Astrocyte (in vitro differentiated cells and primary cell): ENCODE data around the gene PLA2R1. TPM values are rescaled to one million over a fixed set of nuclear protein-coding genes. Genes with fewer than 3 reads are reported as not detected.

Experiments used
- DNase-seq: peaks from one replicate; pipeline ENCODE4 v3.0.0-alpha.2; 2010; ENCODE audit warnings: low read depth
- FAIRE-seq: peaks from 2 replicates; lab custom pipeline; 2011; peaks lifted over from hg19 to GRCh38; lab: Jason Lieb, UNC
- H2AFZ ChIP-seq: 2 replicates; pipeline ENCODE4 v1.6.0; 2012; ENCODE audit warnings: low read depth, low read length, inconsistent platforms
- H3K27ac ChIP-seq: 2 replicates; pipeline ENCODE4 v1.5.1; 2011; ENCODE audit warnings: low read depth, low read length, inconsistent platforms
- H3K27me3 ChIP-seq: 2 replicates; pipeline ENCODE4 v1.6.0; 2011; ENCODE audit warnings: low read length, inconsistent platforms; ENCODE audit not compliant: insufficient read depth
- H3K36me3 ChIP-seq: 2 replicates; pipeline ENCODE4 v1.5.1; 2011; ENCODE audit warnings: low read length, inconsistent platforms; ENCODE audit not compliant: insufficient read depth
- H3K4me1 ChIP-seq: 2 replicates; pipeline ENCODE4 v1.5.1; 2011; ENCODE audit warnings: low read length, inconsistent platforms; ENCODE audit not compliant: insufficient read depth
- H3K4me2 ChIP-seq: 2 replicates; pipeline ENCODE4 v1.6.0; 2012; ENCODE audit warnings: low read length, inconsistent platforms
- H3K4me3 ChIP-seq: 2 replicates; pipeline ENCODE4 v1.5.1; 2011; ENCODE audit warnings: low read depth, mild to moderate bottlenecking, low read length, inconsistent platforms; ENCODE audit not compliant: insufficient read depth
- H3K79me2 ChIP-seq: 2 replicates; pipeline ENCODE4 v1.6.0; 2012; ENCODE audit warnings: mild to moderate bottlenecking, low read length, inconsistent platforms; ENCODE audit not compliant: insufficient read depth
- H3K9ac ChIP-seq: 2 replicates; pipeline ENCODE4 v1.6.0; 2012; ENCODE audit warnings: mild to moderate bottlenecking, low read length, inconsistent platforms
- H3K9me3 ChIP-seq: 2 replicates; pipeline ENCODE4 v1.5.1; 2012; ENCODE audit warnings: low read depth, mild to moderate bottlenecking, low read length, inconsistent platforms; ENCODE audit not compliant: insufficient read depth
- H4K20me1 ChIP-seq: 2 replicates; pipeline ENCODE4 v1.6.0; 2012; ENCODE audit warnings: low read length, inconsistent platforms; ENCODE audit not compliant: insufficient read depth
- H3K27ac Mint-ChIP-seq: one replicate; pipeline ENCODE4 v1.8.0; 2021; ENCODE audit warnings: mild to moderate bottlenecking, mixed read lengths; ENCODE audit not compliant: unreplicated experiment
- H3K27me3 Mint-ChIP-seq: one replicate; pipeline ENCODE4 v1.8.0; 2021; ENCODE audit warnings: low read depth, mixed read lengths; ENCODE audit not compliant: unreplicated experiment
- H3K36me3 Mint-ChIP-seq: one replicate; pipeline ENCODE4 v1.8.0; 2021; ENCODE audit warnings: low read depth, mixed read lengths; ENCODE audit not compliant: unreplicated experiment
- H3K4me1 Mint-ChIP-seq: one replicate; pipeline ENCODE4 v1.8.0; 2021; ENCODE audit warnings: low read depth, mixed read lengths; ENCODE audit not compliant: unreplicated experiment
- H3K4me3 Mint-ChIP-seq: one replicate; pipeline ENCODE4 v1.8.0; 2021; ENCODE audit warnings: mild to moderate bottlenecking, moderate library complexity, mixed read lengths; ENCODE audit not compliant: unreplicated experiment
- H3K9me3 Mint-ChIP-seq: one replicate; pipeline ENCODE4 v1.8.0; 2021; ENCODE audit warnings: mild to moderate bottlenecking, mixed read lengths; ENCODE audit not compliant: unreplicated experiment
- CTCF ChIP-seq: IDR thresholded peaks from 2 replicates; pipeline ENCODE4 v1.5.1; 2011; ENCODE audit warnings: low read depth, mild to moderate bottlenecking, inconsistent platforms, low read length, moderate library complexity; ENCODE audit not compliant: insufficient read depth
- EZH2 ChIP-seq: IDR thresholded peaks from 2 replicates; pipeline ENCODE4 v1.6.1; 2012; ENCODE audit warnings: mild to moderate bottlenecking, low read length, inconsistent platforms; ENCODE audit not compliant: insufficient read depth
- total RNA-seq: library from RNA; stranded (reverse); gene quantifications from 2 replicates; pipeline ENCODE4 v1.2.1, GENCODE V29; 2021

The PLA2R1 gene
- total RNA-seq, 1 donor from 2014 or later: 7.1 TPM

- Histone ChIP-seq H3K79me2 (peaks cover 11% of the 10 kb centered on the region), H3K4me3 (no peak overlapping the region), H3K27ac (no peak overlapping the region), H3K27me3 (no peaks in the 10 kb centered on the region), H3K4me2 (no peak overlapping the region), H4K20me1 (peaks cover 29% of the 10 kb centered on the region), H2AFZ (no peak overlapping the region), H3K4me1 (no peaks in the 10 kb centered on the region), H3K9ac (no peak overlapping the region), H3K36me3 (no peaks in the 10 kb centered on the region), H3K9me3 (no peaks in the 10 kb centered on the region)
- Mint-ChIP-seq H3K4me3 (no peak overlapping the region), H3K27ac (no peak overlapping the region), H3K4me1 (peaks cover 13% of the 10 kb centered on the region), H3K36me3 (peaks cover 13% of the 10 kb centered on the region), H3K9me3 (peaks cover 5% of the 10 kb centered on the region), H3K27me3 (no peaks in the 10 kb centered on the region)
- FAIRE-seq: no peak
- no peak for TF ChIP-seq EZH2
- no peak for TF ChIP-seq CTCF
- no peak for DNase-seq
Observed at GRCh38 chr2:160053946-160054345, 8.5 kb downstream of the PLA2R1 start.

- Mint-ChIP-seq H3K4me1 (peaks cover 11% of the 10 kb centered on the region), H3K27ac (no peak overlapping the region), H3K27me3 (no peaks in the 10 kb centered on the region), H3K4me3 (no peak overlapping the region), H3K9me3 (no peaks in the 10 kb centered on the region), H3K36me3 (peaks cover 8% of the 10 kb centered on the region)
- H3K4me2 ChIP-seq: no peak overlapping the region
- no peak overlapping the region for H3K27ac ChIP-seq
- H3K9ac ChIP-seq: no peak overlapping the region
- no peaks in the 10 kb centered on the region for H3K4me1 ChIP-seq
- H4K20me1 ChIP-seq: peaks cover 18% of the 10 kb centered on the region
- DNase-seq (no peak), FAIRE-seq (no peak)
- no peaks in the 10 kb centered on the region for H3K27me3 ChIP-seq
- H3K36me3 ChIP-seq: no peaks in the 10 kb centered on the region
- H3K79me2 ChIP-seq: peaks cover 3% of the 10 kb centered on the region
- no peak overlapping the region for H3K4me3 ChIP-seq
- no peak overlapping the region for H2AFZ ChIP-seq
- TF ChIP-seq EZH2: no peak
- TF ChIP-seq CTCF: no peak
- H3K9me3 ChIP-seq: no peaks in the 10 kb centered on the region
Observed at GRCh38 chr2:160052531-160052930, 9.9 kb downstream of the PLA2R1 start.

- FAIRE-seq (peak; percentile 52), DNase-seq (peak; percentile 36)
- H3K4me1 Mint-ChIP-seq: peaks cover 10% of the 10 kb centered on the region
- no peak overlapping the region for H3K4me3 ChIP-seq
- H3K9me3 Mint-ChIP-seq: no peaks in the 10 kb centered on the region
- no peak overlapping the region for H3K27ac Mint-ChIP-seq
- H3K36me3 Mint-ChIP-seq: peaks cover 8% of the 10 kb centered on the region
- H3K79me2 ChIP-seq: no peaks in the 10 kb centered on the region
- no peak overlapping the region for H3K9ac ChIP-seq
- H4K20me1 ChIP-seq: peaks cover 13% of the 10 kb centered on the region
- no peak overlapping the region for H3K27ac ChIP-seq
- H3K4me3 Mint-ChIP-seq: no peak overlapping the region
- TF ChIP-seq EZH2 (no peak), CTCF (no peak)
- no peak overlapping the region for H3K4me2 ChIP-seq
- H2AFZ ChIP-seq: no peak overlapping the region
- H3K36me3 ChIP-seq: no peaks in the 10 kb centered on the region
- no peaks in the 10 kb centered on the region for H3K4me1 ChIP-seq
- H3K9me3 ChIP-seq: no peaks in the 10 kb centered on the region
- H3K27me3 ChIP-seq: no peaks in the 10 kb centered on the region
- no peaks in the 10 kb centered on the region for H3K27me3 Mint-ChIP-seq
Observed at GRCh38 chr2:160051371-160051800, 11.0 kb downstream of the PLA2R1 start.
